HG03378 (cell line): Measurements from ENCODE around the gene TUBB4B.

Experiments
- ATAC-seq: cut with Tn5 transposase; IDR thresholded peaks from one replicate; pipeline ENCODE4 v1.9.1; 2021; ENCODE audit warnings: mild to moderate bottlenecking, moderate library complexity; ENCODE audit not compliant: unreplicated experiment

TUBB4B gene

GRCh38 chr9:137293094-137293481, 52.0 kb downstream of the TUBB4B start:
- no peak for ATAC-seq
